GM21447 (cell line): ENCODE results near the gene PFDN2.

Source experiments
- ATAC-seq: cut with Tn5 transposase; IDR thresholded peaks from one replicate; pipeline ENCODE4 v1.9.1; 2021; ENCODE audit not compliant: unreplicated experiment

Gene PFDN2

GRCh38 chr1:161106431-161106830 is 11.4 kb downstream of the PFDN2 start:
- no peak for ATAC-seq

DNA sequence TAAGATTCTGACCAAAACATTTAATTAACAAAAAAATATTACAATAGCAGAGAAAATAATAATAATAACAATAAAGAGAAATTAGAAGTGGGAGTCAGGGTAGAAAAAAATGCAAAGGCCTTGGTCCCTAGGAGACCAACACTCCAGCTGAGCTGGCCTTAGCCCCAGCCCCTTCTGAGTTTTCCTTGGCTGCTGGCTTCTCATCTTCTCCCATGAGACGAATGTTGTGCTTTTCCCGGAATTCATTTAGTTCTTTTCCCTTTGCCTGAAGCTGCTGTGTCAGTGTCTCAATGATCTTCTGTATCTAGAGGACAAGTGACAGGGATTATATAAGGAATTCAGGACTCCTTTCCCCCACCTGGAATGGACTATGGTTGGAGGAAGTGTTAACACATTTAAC is 17.3 kb downstream of the PFDN2 start:
- no peak for ATAC-seq

DNA sequence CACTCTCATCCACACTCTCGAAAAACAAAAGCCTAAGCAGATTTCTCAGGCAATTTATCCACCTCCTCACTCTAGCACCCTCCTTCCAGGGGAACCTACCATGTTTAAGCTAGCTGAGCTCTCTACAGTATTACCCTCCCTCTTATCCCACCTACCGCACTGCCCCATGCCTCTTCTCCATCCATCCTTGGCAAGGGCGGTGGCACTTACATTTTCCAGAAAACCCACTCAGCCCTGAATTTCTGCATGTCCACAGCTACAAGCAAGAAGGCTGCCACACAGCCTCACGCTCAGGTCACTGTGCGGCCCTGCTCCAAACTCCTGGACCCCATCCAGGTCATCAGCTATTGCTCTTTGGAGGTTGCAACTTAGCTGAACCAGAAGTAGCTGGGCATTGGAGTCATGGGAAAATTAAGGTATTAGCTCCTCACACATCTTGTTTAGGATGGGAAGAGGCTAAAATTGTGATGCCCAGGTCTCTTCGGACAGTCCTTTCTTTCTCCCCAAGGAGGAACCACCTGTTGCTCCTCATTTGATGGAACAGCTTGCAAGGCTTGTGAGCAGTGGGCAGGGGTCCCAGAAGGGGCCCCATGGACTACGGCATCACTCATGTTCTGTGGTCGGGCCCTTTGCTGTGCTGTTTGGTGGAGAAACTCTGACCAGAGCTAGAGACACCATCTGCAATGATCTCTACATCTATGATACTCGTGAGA is 18.6 kb downstream of the PFDN2 start:
- no peak for ATAC-seq

DNA sequence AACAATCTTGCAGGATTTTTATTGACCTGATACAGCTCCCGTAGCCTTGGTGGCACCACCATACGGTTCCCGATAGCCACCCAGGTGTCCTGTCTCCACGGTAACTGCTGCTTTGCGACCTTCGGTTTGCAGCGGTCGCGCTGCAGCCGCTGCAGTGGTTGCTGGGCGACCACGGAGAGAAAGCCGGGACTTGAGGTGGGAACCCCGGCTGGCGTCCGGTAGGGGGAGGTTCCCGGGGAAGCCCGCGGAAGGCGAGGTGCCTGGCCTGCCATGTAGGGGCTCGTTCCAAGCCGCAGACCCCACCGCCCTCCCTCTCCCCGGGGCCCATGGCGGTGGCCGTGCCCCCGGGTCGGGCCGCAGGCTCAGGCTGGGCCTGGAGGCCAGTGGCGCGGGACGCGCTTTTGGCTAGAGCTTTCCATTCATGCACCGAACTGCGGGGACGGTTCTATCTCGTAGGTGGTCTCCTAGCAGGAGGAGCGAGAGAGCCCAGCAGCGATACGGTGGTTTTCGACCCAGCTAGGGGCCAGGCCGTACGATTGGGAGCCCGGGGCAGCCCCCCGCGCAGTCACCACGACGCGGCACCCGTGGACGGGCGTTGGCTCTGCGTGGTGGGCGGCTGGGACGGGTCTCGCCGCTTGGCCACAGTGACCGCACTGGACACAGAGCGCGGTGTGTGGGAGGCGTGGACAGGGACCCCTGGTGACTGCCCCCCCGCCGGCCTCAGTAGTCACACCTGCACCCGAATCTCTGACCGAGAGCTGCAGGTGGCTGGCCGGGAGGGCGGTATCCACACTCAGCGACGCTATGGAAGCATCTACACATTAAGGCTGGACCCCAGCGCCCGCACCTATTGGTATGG is 19.4 kb downstream of the PFDN2 start, which contains the start of gene KLHDC9:
Gene KLHDC9, plus strand, starts transcription at position 152 of the 859 bp plus-strand sequence. Its CDS starts 175 bp downstream, at position 327.
- ATAC-seq = peak; percentile 65

DNA sequence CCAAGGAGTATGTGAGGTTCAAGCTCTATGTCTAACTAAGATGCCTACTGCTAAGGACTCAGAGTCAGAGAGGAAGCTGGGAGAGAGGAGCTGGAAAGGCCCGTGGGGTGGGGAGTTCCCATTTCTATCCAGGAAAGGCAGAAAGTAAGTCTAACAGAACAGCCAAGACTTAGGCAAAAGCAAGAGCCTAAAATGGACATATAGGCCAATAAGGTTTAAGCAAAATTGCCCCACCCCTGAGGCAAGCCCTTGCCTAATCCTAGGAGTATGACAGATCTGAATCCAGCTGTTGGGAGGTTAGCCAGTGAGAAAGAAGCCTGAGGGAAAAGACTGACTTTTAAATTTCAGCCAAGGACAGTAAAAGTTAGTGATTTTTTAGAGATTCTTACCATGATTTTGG is 21.3 kb downstream of the PFDN2 start:
- ATAC-seq = no peak

DNA sequence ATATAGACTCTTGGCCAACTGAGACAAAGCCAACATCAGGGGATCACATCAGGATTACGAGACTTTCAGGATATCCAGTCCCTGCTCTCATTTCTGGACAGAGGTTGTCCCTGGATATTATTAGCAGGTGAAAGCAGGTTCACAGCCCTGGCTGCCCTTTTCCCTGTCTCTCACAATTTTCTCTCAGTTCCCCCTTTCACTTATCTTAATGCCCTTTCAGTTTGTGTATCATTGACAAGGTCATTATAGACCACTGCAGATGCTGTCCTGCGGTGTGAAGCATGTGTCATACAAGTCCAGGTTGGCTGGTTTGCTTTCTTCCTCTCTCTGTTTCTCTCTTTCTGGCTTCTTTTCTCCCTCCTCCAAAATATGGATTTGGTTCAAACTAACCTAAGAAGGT is 21.8 kb downstream of the PFDN2 start:
- ATAC-seq = peak; percentile 51

- ATAC-seq = no peak
Measured at GRCh38 chr1:161095230-161095629, 22.6 kb downstream of the PFDN2 start.

GRCh38 chr1:161094481-161094880 is 23.4 kb downstream of the PFDN2 start:
- ATAC-seq = no peak

DNA sequence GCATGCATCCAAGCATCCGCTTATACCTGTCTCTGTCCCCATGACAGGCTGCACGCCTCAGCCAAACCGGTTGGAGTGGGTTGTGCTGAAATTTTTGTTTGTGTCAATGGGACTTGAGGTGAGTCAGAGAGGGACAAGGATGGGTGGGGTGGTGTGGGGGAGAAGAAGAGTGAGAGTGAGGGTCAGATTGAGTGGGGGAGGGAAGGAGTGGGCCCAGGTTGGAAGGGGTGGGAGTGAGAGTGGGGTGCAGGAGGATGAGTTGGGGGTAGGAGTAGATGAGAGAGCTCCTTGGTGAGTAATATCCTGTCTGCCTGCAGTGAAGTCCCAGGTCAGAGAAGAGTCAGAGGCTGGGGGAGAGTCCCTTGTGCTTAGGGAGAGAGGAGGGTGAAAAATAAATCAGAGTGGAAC is 25.2 kb downstream of the PFDN2 start:
- no peak for ATAC-seq

DNA sequence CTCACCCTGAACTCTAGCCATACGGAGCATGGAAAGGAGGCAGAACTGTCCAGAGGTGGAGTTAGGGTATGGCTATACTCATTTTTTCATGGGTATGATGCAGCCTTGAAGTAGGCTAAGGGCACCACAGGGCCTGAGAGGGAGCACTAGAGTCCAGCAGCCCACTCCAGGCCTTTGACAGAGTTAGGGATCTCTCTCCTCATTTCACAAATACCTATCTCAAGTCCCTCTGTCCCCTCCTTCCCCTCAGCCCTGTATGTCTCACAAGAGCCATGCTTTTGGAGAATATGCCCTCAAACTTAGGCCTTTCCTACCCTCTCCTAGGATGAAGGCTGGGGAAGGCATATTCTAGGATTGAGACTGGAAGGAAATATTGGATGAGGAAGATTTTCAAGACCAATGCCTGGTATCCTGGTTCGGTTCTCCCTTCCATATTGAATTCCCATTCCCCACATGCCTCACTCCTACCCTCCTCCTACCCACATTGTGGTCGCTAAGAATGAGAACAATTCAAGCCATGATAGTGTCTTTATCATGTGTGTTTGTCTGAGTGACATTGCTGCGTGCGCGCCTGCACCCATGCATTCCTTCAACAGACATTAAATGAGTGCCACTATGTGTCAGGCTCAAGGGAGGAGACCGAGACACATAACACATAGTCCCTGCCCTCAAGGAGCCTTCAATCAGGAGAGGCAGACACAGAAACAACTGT is 25.9 kb downstream of the PFDN2 start:
- no peak for ATAC-seq

DNA sequence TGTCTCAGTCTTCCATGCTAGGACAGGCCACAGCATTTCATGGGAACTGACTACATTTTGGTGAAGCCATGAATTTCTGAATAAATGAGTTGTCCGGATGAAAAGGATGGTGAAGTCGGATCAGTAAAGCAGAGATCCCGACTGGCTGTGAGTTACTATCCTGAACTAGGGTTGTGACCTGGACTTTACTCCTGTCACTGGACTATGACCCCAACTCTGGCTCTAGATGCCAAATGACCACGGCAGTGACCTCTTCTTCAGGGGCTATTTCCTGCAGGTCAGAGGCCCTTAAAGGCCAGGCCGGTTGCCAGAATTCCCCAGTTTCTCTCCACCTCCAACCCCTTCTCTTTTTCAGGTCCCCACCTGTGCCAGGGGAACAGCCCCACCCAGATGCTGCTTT is 26.7 kb downstream of the PFDN2 start:
- ATAC-seq = no peak

- ATAC-seq = no peak
Measured at GRCh38 chr1:161090617-161091016, 27.2 kb downstream of the PFDN2 start.

DNA sequence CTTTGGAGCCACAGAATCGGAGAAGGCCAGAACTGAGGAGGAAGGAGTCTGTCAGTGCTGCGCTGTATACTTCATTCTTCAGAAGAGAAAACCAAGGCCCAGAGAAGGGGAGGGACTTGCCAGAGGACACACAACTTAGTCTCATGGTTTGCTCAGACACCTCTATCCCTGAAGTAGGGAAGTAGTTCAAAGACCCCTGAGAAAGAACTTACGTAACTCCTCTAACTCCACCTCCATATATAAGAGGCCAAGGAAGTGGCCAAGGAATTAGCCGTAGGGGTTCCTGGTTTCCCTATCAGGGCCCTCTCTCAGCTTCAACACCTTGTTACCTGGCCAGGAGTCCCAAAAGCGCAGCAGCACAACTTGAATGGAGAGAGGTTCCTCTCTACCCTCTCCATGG is 27.9 kb downstream of the PFDN2 start:
- ATAC-seq = no peak

GRCh38 chr1:161089251-161089924 is 28.4 kb downstream of the PFDN2 start, which contains the start of gene NECTIN4:
TSS of gene NECTIN4 (minus strand) at chr1:161089558. CDS start at chr1:161089296, 262 bp downstream.
- ATAC-seq = no peak

- ATAC-seq = no peak
Measured at GRCh38 chr1:161088587-161089110, 29.2 kb downstream of the PFDN2 start.

GRCh38 chr1:161086457-161086856 is 31.4 kb downstream of the PFDN2 start:
- no peak for ATAC-seq

DNA sequence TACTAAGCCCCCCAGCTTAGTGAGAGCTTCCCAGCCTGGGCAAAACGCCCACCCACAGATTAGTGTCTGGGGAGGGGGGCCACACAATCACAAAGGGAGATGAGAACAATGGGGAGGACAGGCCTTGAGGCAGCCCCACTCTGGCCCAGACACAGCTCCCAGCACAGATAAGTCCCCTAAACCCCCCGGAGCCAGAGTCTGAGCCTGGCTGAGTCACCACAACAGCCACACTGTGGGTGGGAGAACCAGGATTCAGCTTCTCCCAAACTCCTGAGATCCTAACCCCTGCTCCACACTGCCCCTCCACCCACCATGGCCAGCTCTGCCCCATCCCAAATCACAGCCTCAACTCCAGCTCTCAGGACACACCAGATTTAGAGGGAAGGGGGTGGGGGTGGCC is 32.7 kb downstream of the PFDN2 start:
- no peak for ATAC-seq

DNA sequence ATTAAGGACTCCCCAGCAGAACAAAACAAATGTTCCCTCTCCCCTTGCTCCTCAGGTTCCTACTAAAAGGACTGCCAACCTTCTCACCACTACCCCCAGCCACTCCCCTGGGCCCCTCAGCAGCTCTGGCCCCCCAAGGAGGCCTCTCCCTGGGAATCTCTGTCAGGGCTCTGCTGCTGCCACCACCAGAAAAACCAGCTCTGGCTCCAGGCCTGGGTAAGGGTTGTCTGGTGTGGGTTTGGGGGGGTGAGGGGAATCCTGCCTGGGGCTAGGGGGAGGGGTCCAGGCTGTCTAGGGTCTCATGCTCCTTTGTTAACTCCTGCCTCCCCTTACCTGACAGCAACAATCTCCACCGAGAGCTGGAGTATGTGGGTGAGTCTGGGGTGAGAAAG is 33.2 kb downstream of the PFDN2 start:
- no peak for ATAC-seq

DNA sequence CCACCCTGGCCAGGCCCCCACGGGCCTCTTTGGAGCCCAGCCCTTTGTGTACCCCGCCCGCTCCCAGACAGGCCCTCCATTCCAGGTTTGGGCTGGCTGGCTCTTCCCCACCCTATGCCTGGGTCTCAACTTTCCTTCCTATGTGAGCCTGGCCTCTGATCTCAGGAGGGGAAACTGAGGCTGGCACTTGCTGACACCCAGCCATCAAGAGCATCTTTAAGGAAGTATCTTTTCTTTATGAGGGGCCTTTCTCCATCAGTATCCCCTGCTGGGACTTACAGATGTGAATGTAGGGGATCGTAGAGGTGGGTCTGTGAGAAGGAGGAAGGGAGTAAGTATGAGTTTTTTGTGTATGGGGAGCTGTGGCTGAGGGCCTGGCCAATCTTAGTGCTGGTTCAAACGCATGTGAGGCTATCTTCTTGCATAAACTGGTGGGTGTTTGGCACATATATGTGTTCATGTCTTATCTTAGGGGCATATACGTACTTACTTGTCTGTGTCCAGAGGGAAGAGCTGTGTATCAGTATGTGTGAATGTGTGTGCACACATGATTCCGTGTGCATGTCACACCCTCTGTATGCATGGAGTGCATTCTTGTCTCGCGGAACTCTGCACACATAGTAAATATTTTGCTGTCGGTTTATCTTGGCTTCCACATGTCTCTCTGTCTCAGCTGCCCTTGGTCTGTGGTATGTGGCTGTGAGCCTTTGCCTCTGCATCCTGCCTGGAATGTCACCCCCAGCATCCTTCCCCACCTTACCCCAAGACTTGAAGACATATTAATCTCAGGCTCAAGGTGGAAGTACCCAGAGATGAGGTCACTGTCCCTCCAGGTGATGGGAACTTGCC is 33.9 kb downstream of the PFDN2 start:
- ATAC-seq = no peak
